Stimulated activated CD4-positive, alpha-beta T cell treated with anti-CD3 and anti-CD28 coated beads, Interleukin-15, amount 100 ng/mL, for 24 hours (primary cell): Measurements from ENCODE around the gene HIGD1B.

Source experiments
- DNase-seq: peaks from one replicate; pipeline ENCODE4 v3.0.0-alpha.2; 2020

Gene HIGD1B

GRCh38 chr17:44880062-44880461 lies 32.4 kb downstream of the HIGD1B start:
- DNase-seq = no peak

- no peak for DNase-seq
Observed at GRCh38 chr17:44881145-44881544, 33.5 kb downstream of the HIGD1B start.

GRCh38 chr17:44884941-44885340 lies 37.3 kb downstream of the HIGD1B start:
- no peak for DNase-seq

GRCh38 chr17:44887016-44887415 lies 39.3 kb downstream of the HIGD1B start:
- no peak for DNase-seq

GRCh38 chr17:44887971-44888954 lies 40.6 kb downstream of the HIGD1B start:
- no peak for DNase-seq

GRCh38 chr17:44889003-44889402 lies 41.3 kb downstream of the HIGD1B start:
- DNase-seq = no peak

- no peak for DNase-seq
Observed at GRCh38 chr17:44892250-44892649, 44.6 kb downstream of the HIGD1B start.

- DNase-seq = no peak
Observed at GRCh38 chr17:44894642-44895041, 47.0 kb downstream of the HIGD1B start.

GRCh38 chr17:44898768-44899073 lies 51.0 kb downstream of the HIGD1B start:
- no peak for DNase-seq

- DNase-seq = peak; percentile 93
Observed at GRCh38 chr17:44899074-44899782, 51.5 kb downstream of the HIGD1B start, which contains the start of gene EFTUD2. Gene EFTUD2, minus strand, starts transcription at chr17:44899445. Its CDS starts 4,924 bp downstream, at chr17:44894521.
